B cell (primary cell): Measurements from ENCODE around the gene CAMK1D. TPM values are rescaled to one million over a fixed set of nuclear protein-coding genes. Genes with fewer than 3 reads are reported as not detected.
A peak's percentile ranks its signal among the peaks of the same experiment; 100 is the strongest.

Experiments used
- ATAC-seq: fragments of 200-7000 bp; cut with Tn5 transposase; one replicate; pipeline ENCODE4 v1.10.0; 2021; ENCODE audit warnings: low read depth, mild to moderate bottlenecking, moderate number of reproducible peaks, moderate library complexity
- CTCF ChIA-PET: fragments of 350-600 bp; sonication (Branson Sonifier 250); formaldehyde crosslinking; loops from one replicate; lab custom pipeline; 2021; ENCODE audit warnings: antibody characterized with exemption, inconsistent platforms; lab: Charles Lee
- POLR2A ChIA-PET: fragments of 350-600 bp; sonication (Branson Sonifier 250); formaldehyde crosslinking; loops from one replicate; lab custom pipeline; 2021; ENCODE audit warnings: antibody characterized with exemption; lab: Charles Lee
- DNase-seq: peaks from one replicate; pipeline ENCODE4 v3.0.0; 2013
- H2AFZ ChIP-seq: 2 replicates; pipeline ENCODE4 v1.6.1; 2012; ENCODE audit warnings: mild to moderate bottlenecking, low read depth, low read length; ENCODE audit not compliant: insufficient read depth, poor library complexity, severe bottlenecking
- H3K27ac ChIP-seq, 2 donors: 1 replicate in 1 of 2; 2 replicates in 1 of 2; pipeline ENCODE4 v1.5.1; 2012 to 2013; ENCODE audit warnings: low read length in 2 of 2, mild to moderate bottlenecking in 2 of 2, moderate library complexity in 1 of 2
- H3K27me3 ChIP-seq, 4 experiments: fragments of 200-600 bp in 1 of 4; sonication (generic) in 1 of 4; replicated peaks in 1 of 4; 1 replicate in 2 of 4; 2 replicates in 2 of 4; pipeline versions ENCODE4 v1.6.1 to v1.7.0; 2013 to 2016; ENCODE audit warnings: low read length in 3 of 4, mild to moderate bottlenecking in 2 of 4, mixed read lengths in 1 of 4, moderate library complexity in 1 of 4; ENCODE audit not compliant: insufficient read depth in 4 of 4, control insufficient read depth in 3 of 4; ENCODE audit errors: control extremely low read depth in 1 of 4
- H3K36me3 ChIP-seq, 2 experiments: replicated peaks in 1 of 2; 1 replicate in 1 of 2; 2 replicates in 1 of 2; pipeline versions ENCODE4 v1.6.1 to v1.7.1; 2013; ENCODE audit warnings: low read length in 1 of 2; ENCODE audit not compliant: insufficient read depth in 2 of 2, control insufficient read depth in 1 of 2; ENCODE audit errors: control extremely low read depth in 1 of 2, extremely low read depth in 1 of 2
- H3K4me1 ChIP-seq, 2 donors: fragments of 200-600 bp in 1 of 2; sonication (generic) in 1 of 2; 1 replicate in 1 of 2; 2 replicates in 1 of 2; pipeline versions ENCODE4 v1.5.1 to v1.6.1; 2013 to 2017; ENCODE audit warnings: low read length in 2 of 2; ENCODE audit not compliant: control insufficient read depth in 2 of 2, insufficient read depth in 2 of 2
- H3K4me2 ChIP-seq: replicated peaks from 2 replicates; pipeline ENCODE3; 2012; ENCODE audit warnings: mild to moderate bottlenecking, low read depth, low read length; ENCODE audit not compliant: poor library complexity, severe bottlenecking
- H3K4me3 ChIP-seq, 5 experiments: fragments of 200-600 bp in 1 of 5; sonication (generic) in 1 of 5; 1 replicate in 3 of 5; 2 replicates in 2 of 5; pipeline versions ENCODE4 v1.5.1 to v1.7.0; 2011 to 2016; ENCODE audit warnings: low read length in 4 of 5, mild to moderate bottlenecking in 4 of 5, low read depth in 2 of 5, control low read depth in 1 of 5, moderate library complexity in 1 of 5; ENCODE audit not compliant: insufficient read depth in 1 of 5; ENCODE audit errors: control extremely low read depth in 1 of 5, extremely low read depth in 1 of 5
- H3K79me2 ChIP-seq: fragments of 200-600 bp; sonication (generic); one replicate; pipeline ENCODE4 v1.6.0; 2016; ENCODE audit warnings: low read length; ENCODE audit not compliant: control insufficient read depth, insufficient read depth
- H3K9ac ChIP-seq: fragments of 200-600 bp; sonication (generic); 2 replicates; pipeline ENCODE4 v1.6.1; 2017; ENCODE audit warnings: mild to moderate bottlenecking, low read length, moderate library complexity
- H3K9me3 ChIP-seq, 3 donors: one replicate each; pipeline versions ENCODE4 v1.6.1 to v1.7.1; 2013; ENCODE audit warnings: low read length in 2 of 3; ENCODE audit not compliant: control insufficient read depth in 2 of 3, insufficient read depth in 1 of 3; ENCODE audit errors: control extremely low read depth in 1 of 3
- H4K20me1 ChIP-seq: 2 replicates; pipeline ENCODE4 v1.6.0; 2012; ENCODE audit warnings: mild to moderate bottlenecking, low read length; ENCODE audit not compliant: insufficient read depth, control insufficient read depth, poor library complexity, severe bottlenecking
- H3K27ac Mint-ChIP-seq: one replicate; pipeline ENCODE4 v1.8.0; 2021; ENCODE audit warnings: mixed read lengths
- H3K27me3 Mint-ChIP-seq: one replicate; pipeline ENCODE4 v1.8.0; 2021; ENCODE audit warnings: mixed read lengths
- H3K4me1 Mint-ChIP-seq: one replicate; pipeline ENCODE4 v1.8.0; 2021; ENCODE audit warnings: mixed read lengths
- H3K4me3 Mint-ChIP-seq: one replicate; pipeline ENCODE4 v1.8.0; 2021; ENCODE audit warnings: mixed read lengths
- H3K9me3 Mint-ChIP-seq: one replicate; pipeline ENCODE4 v1.8.0; 2022; ENCODE audit warnings: mixed read lengths; ENCODE audit not compliant: insufficient read depth
- EZH2 ChIP-seq: IDR thresholded peaks from 2 replicates; pipeline ENCODE4 v1.6.1; 2012; ENCODE audit warnings: borderline replicate concordance, low read depth, mild to moderate bottlenecking, moderate library complexity, low read length; ENCODE audit not compliant: insufficient read depth, poor library complexity, severe bottlenecking
- WGBS: methylation state at CpG from one replicate; pipeline ENCODE4 v1.1.5; 2013; ENCODE audit warnings: missing lambda C conversion rate; ENCODE audit not compliant: insufficient coverage; 5-methylcytosine and 5-hydroxymethylcytosine counted together
- intact Hi-C: fragments of 100-400 bp; cut with micrococcal nuclease; formaldehyde crosslinking; loops from one replicate; pipeline ENCODE4 v1.10.0; 2022
- polyA plus RNA-seq: library from polyadenylated mRNA; depleted of rRNA; stranded (reverse); fragments of >200 nt; gene quantifications from 2 replicates; pipeline ENCODE4 v1.2.3, GENCODE V29; 2012
- total RNA-seq, 2 donors: library from RNA; stranded (reverse); fragments of 120-200 nt in 1 of 2; gene quantifications; 1 replicate in 1 of 2; 2 replicates in 1 of 2; pipeline versions ENCODE4 v1.2.3 to v1.2.4, GENCODE V29; 2013 to 2022
- TF ChIP-seq, protein P1 (sequence below): fragments of 200-600 bp; IDR thresholded peaks from one replicate; pipeline ENCODE4 v1.8.0; 2022; ENCODE audit warnings: antibody characterized with exemption, mild to moderate bottlenecking

Gene CAMK1D
- total and polyA plus RNA-seq, 2 donors (not counting 1 experiment from before 2014, with no cell fraction given): 34.1 to 69.7 TPM

DNA sequence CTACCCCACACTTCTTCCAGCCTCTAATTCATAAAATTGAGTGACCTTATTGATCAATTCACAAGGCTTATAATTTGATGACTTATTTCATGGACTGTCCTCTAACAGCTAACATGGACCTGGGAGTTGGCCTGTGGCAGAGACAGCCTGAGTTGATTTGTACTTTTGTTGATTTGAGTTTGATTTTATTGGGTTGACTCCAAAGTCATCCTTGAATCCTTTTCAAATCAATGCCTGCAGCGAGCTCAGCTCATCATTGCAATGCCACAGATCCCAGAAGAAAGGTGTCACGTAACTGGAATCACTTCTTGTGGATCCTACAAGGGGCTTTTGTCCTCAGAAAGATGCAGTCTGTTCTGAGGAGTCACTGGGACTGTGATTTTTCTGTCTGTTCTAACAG, 138.0 kb downstream of the CAMK1D start:
- peak overlapping the region in 1 of 2 donors; percentile 20 for H3K27ac ChIP-seq
- no peak overlapping the region for H3K4me3 ChIP-seq
- WGBS: no CpG with 5 or more reads among the region's 2 CpGs
- ATAC-seq: no peak
- DNase-seq: no peak
- Mint-ChIP-seq H3K9me3 (no peaks in the 10 kb centered on the region), H3K4me3 (no peak overlapping the region), H3K27me3 (no peaks in the 10 kb centered on the region), H3K4me1 (peaks cover 46% of the 10 kb centered on the region), H3K27ac (no peak overlapping the region)
- H3K27me3 ChIP-seq: no peaks in the 10 kb centered on the region
- no peak overlapping the region for H3K9ac ChIP-seq
- no peak overlapping the region for H2AFZ ChIP-seq
- ChIA-PET CTCF (interaction anchor here (0.6 to 2.0 kb wide), 5 partner anchors 12 to 224 kb away, joined by 3 to 5 read pairs (median 3); no protein-coding TSS in a partner anchor), POLR2A (no interaction called here)
- no peak overlapping the region for H3K4me2 ChIP-seq
- H3K79me2 ChIP-seq: peaks cover 99% of the 10 kb centered on the region
- TF ChIP-seq, protein P1, sequence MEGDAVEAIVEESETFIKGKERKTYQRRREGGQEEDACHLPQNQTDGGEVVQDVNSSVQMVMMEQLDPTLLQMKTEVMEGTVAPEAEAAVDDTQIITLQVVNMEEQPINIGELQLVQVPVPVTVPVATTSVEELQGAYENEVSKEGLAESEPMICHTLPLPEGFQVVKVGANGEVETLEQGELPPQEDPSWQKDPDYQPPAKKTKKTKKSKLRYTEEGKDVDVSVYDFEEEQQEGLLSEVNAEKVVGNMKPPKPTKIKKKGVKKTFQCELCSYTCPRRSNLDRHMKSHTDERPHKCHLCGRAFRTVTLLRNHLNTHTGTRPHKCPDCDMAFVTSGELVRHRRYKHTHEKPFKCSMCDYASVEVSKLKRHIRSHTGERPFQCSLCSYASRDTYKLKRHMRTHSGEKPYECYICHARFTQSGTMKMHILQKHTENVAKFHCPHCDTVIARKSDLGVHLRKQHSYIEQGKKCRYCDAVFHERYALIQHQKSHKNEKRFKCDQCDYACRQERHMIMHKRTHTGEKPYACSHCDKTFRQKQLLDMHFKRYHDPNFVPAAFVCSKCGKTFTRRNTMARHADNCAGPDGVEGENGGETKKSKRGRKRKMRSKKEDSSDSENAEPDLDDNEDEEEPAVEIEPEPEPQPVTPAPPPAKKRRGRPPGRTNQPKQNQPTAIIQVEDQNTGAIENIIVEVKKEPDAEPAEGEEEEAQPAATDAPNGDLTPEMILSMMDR: no peak
- TF ChIP-seq EZH2: no peak
- H3K9me3 ChIP-seq: no peaks in the 10 kb centered on the region
- H3K36me3 ChIP-seq: peaks cover 0 to 14% of the 10 kb centered on the region in 2 experiments
- intact Hi-C loops: no loop called here
- peaks cover 93% of the 10 kb centered on the region for H4K20me1 ChIP-seq
- peaks cover 20 to 30% of the 10 kb centered on the region in 2 donors for H3K4me1 ChIP-seq

DNA sequence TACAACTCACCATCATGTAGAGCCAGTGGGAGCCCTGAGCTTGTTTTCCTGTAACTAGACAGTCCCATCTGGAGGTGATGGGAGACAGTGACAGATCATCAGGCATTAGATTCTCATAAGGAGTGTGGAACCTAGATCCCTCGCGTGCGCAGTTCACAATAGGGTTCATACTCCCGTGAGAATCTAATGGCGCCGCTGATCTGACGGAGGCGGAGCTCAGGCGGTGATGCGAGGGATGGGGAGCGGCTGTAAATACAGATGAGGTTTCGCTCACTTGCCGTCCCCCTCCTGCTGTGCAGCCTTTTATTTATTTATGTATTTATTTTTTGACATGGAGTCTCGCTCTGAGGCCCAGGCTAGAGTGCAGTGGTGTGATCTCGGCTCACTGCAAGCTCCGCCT, 139.3 kb downstream of the CAMK1D start:
- DNase-seq: no peak
- Histone ChIP-seq H2AFZ (no peak overlapping the region), H3K79me2 (peaks cover 99% of the 10 kb centered on the region), H3K27ac (no peak overlapping the region), H3K4me3 (no peak overlapping the region), H3K9me3 (no peaks in the 10 kb centered on the region), H3K4me2 (no peak overlapping the region), H4K20me1 (peaks cover 94% of the 10 kb centered on the region), H3K36me3 (peaks cover 0 to 14% of the 10 kb centered on the region in 2 experiments), H3K4me1 (peaks cover 16 to 22% of the 10 kb centered on the region in 2 donors), H3K27me3 (no peaks in the 10 kb centered on the region), H3K9ac (no peak overlapping the region)
- no peaks in the 10 kb centered on the region for H3K27me3 Mint-ChIP-seq
- H3K4me1 Mint-ChIP-seq: peaks cover 46% of the 10 kb centered on the region
- ChIA-PET POLR2A (no interaction called here), CTCF (interaction anchor here (1.2 kb wide), 1 partner anchor 226 kb away, joined by 3 read pairs; no protein-coding TSS in a partner anchor)
- WGBS: over 99% methylated on average over 14 of the region's 16 CpGs
- intact Hi-C loops: no loop called here
- H3K9me3 Mint-ChIP-seq: no peaks in the 10 kb centered on the region
- no peak overlapping the region for H3K27ac Mint-ChIP-seq
- TF ChIP-seq, protein P1: no peak
- no peak for TF ChIP-seq EZH2
- H3K4me3 Mint-ChIP-seq: no peak overlapping the region
- ATAC-seq: no peak
